ENCODE measurements around the gene TRIM15.

- TF ChIP-seq CTCF (IDR thresholded peaks at IDR 0.05; ENCODE audit: low read length) (no peak), EZH2 (IDR thresholded peaks at IDR 0.05; ENCODE audit: borderline replicate concordance, low read length) (no peak)
Observed at GRCh38 chr6:30198166-30199084, 35.1 kb downstream of the TRIM15 start.
